HG03520 (cell line): ENCODE data around the gene MED16.
"Not testable (repeated sequence)": the region's sequence is repeated elsewhere in the genome, so short reads cannot be mapped to it uniquely, and the experiment has no call there.

Source experiments
- ATAC-seq: cut with Tn5 transposase; IDR thresholded peaks from one replicate; pipeline ENCODE4 v1.9.1; 2021; ENCODE audit warnings: mild to moderate bottlenecking, moderate library complexity; ENCODE audit not compliant: unreplicated experiment

MED16 gene

GRCh38 chr19:831407-832369 lies 61.3 kb downstream of the MED16 start:
- ATAC-seq = no peak

GRCh38 chr19:829129-829758 lies 63.7 kb downstream of the MED16 start:
- ATAC-seq = no peak

GRCh38 chr19:827710-828321 lies 65.2 kb downstream of the MED16 start, which contains the start of gene AZU1:
TSS of gene AZU1 (plus strand) at chr19:827837. CDS start at chr19:827847, 10 bp downstream.
- no peak for ATAC-seq

GRCh38 chr19:827314-827709 lies 65.7 kb downstream of the MED16 start:
- no peak for ATAC-seq

- ATAC-seq = no peak
Measured at GRCh38 chr19:825897-826644, 66.9 kb downstream of the MED16 start.

- no peak for ATAC-seq
Measured at GRCh38 chr19:824885-825284, 68.1 kb downstream of the MED16 start.

GRCh38 chr19:823565-824121 lies 69.3 kb downstream of the MED16 start:
- ATAC-seq = no peak

- ATAC-seq = no peak
Measured at GRCh38 chr19:821825-822503, 71.0 kb downstream of the MED16 start, which contains the start of gene PLPPR3. TSS of gene PLPPR3 (minus strand) at chr19:821955. CDS start at chr19:821559, 396 bp downstream.

GRCh38 chr19:821231-821824 lies 71.7 kb downstream of the MED16 start:
- no peak for ATAC-seq

- ATAC-seq = not testable (repeated sequence)
Measured at GRCh38 chr19:820212-820611, 72.8 kb downstream of the MED16 start.
